GM21447 (cell line): ENCODE results near the gene SLC25A45.
"Not testable (repeated sequence)": the region's sequence is repeated elsewhere in the genome, so short reads cannot be mapped to it uniquely, and the experiment has no call there.

ENCODE experiments used
- ATAC-seq: cut with Tn5 transposase; IDR thresholded peaks from one replicate; pipeline ENCODE4 v1.9.1; 2021; ENCODE audit not compliant: unreplicated experiment

SLC25A45 gene

DNA sequence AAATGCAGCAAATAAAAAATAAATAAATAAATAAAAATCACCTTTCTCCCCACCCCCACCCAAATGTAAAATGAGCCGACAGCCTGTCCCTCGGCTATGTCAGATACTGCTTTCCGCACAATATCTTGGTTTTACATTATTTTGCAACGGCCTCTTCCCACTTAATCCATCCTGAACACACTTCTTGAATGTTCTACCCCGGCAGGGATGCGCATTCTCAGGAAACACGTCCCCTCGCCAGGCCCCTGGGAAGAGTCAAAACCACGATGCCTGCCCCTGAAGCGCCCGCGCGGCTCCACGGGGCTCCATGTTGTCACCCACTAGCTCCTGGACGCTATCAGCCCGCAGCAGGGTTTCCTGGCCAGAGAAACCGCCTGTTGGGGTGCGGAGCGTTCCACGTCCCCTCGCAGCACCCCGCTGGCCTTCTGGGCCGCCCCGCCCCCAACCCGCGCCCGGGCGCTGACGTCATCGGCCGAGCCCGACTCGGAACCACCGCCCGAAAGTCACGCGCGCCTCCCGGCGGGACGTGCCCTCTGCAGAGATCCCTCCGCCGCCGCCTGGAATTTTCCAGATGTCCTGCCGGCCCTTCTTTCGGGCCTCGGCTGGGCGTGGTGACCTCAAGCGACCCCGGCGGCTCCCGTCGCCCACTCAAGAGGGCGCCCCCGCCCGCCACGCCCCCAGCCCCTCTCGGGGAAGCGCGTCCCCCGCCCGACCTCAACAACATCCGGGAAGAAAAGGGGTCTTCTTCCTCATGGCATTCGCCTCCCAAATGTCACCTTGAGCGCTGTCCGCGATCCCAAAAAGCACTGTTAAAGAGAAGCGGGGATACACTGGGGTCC lies 39.6 kb upstream of the SLC25A45 start:
- ATAC-seq: no peak

DNA sequence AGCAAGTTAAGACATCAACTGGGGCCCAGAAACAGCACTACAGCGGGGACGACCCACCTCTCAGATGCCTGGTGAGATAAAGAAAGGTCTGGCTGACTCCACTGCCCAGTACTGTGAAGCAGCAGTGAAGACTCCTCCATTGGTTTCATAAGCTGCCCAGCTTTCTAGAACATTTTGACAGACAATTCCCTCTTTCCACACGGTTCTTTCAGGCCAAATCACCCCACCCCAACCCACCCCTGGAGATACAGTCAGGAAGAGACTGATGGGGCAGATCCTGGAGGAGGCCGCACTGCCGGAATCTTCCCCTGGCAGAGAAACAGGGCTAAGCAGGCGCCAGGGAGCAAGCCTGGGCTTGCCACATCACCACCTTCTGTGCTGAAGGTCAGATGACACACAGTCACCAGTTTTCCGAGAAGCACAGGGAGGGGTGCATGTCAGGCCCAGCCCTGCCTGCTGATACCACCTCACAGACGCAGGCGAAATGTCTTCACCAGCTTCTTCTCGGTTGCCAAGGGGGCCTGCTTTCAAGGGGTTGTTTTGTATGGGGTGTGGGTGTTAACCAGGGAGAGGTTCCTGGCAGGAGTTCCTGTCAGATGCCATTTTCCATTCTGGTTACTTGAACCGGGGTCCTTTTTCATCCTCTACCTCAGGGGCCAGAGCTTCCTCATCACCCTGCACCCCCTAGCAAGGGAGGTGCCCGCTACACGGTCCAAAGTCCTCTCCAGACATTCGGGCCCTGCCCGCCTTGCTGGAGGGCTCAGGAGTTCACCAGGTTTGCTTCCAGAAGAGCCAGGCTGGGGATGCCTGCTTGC lies 38.7 kb upstream of the SLC25A45 start:
- ATAC-seq: no peak

DNA sequence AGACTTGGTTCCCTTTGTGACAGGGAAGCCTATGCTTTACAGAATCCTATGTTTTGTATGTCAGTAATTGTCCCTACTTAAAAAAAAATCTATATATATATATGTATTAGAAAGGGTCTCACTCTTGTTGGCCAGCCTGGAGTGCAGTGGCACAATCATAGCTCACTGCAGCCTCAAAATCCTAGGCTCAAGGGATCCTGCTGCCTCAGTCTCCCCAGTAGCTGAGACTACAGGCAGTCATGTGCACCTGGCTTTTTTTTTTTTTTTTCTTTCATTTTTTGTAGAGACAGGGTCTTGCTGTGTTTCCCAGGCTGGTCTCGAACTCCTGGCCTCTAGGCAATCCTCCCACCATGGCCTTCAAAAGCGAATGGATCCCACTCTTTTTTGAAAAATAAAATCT lies 38.1 kb upstream of the SLC25A45 start:
- ATAC-seq: no peak

DNA sequence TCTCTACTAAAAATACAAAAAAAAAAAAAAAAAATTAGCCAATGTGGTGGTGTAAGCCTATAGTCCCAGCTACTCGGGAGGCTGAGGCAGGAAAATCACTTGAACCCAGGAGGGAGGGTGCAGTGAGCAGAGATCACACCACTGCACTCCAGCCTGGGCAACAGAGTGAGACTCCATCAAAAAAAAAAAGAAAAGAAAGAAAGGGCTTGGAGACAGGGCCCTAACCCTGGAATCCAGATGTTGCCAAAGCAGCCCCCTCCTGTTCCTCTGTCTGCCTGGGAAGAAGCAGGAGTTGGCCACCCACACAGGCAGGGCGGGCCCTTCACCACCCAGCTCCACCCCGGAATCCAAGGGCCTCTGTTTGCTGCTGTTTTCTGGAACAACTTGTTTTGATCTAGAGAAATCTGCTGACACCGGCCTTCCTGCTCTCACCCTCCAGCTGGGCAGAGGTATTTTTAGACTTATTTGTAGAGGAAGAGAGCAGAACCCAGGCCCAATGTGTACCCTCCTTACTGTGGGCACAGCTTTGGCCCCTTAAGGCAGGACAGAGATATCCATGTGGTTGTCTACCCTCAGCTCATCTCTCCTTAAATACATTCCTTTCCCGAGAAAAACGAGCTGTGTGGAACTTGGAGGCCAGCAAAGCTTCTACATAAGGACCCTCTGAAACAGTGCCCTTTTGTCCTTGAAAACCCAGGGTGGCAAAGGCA lies 37.5 kb upstream of the SLC25A45 start:
- ATAC-seq: no peak

DNA sequence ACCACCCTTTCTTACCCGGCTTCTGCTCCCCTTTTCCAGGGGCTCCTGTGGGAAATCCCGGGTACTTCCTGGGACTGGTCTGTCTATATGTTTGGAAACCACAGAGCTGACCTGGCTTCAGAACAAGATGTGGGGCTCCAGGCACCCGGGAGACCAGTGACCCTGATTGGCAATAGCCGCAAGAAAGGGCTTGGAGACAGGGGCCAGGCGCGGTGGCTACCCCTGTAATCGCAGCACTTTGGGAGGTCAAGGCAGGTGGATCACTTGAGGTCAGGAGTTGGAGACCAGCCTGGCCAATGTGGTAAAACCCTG lies 37.0 kb upstream of the SLC25A45 start:
- ATAC-seq: no peak

DNA sequence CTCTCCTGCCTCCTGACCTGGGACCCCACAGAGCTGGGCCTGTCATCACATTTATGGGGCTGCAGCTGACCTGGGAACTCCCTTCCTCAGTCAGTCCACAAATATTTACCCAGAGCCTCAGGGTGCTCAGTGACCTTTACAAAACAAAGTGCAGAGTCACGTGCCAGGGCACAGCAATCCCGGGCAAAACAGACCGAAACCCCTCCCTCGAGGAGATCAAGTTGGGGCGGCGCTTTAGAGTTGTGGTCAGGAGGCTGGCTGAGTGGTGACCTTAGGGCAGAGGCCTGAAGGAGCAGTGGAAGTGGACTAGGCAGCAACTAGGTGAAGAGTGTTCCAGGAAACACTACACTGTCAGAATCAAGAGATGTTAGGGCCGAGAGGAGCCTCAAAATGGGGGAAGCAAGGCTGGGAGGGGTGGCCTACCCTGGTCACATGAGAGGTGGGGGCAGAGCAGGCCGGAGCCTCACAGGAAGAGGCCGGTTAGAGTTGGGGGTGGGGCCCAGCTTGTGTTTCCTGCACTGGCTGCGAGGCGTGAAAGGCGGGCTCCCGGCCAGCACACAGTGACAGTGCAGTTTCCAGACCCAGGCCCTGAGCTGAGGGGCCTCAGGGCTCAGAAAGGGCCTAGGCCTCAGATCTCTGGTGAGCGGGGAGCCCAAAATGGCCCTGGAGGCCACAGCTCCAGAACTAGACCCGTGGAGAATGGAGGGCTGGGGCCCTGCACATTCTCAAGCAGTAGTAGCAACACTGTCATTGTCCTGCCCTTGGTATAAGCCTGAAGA lies 36.4 kb upstream of the SLC25A45 start:
- peak; percentile 35 for ATAC-seq

DNA sequence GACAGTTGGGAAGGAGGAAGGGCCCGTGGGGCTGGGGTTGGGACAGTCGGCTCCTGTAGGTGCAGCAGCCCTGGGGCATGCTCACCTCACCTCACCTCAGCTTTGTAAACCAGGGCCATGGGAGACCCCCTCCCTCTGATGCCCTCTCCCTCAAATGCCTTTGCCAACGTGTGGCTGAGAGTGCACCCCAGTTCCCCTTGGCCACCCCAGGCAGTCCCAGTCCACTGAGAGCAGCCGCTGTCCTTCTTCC lies 35.9 kb upstream of the SLC25A45 start:
- ATAC-seq: peak; percentile 2

DNA sequence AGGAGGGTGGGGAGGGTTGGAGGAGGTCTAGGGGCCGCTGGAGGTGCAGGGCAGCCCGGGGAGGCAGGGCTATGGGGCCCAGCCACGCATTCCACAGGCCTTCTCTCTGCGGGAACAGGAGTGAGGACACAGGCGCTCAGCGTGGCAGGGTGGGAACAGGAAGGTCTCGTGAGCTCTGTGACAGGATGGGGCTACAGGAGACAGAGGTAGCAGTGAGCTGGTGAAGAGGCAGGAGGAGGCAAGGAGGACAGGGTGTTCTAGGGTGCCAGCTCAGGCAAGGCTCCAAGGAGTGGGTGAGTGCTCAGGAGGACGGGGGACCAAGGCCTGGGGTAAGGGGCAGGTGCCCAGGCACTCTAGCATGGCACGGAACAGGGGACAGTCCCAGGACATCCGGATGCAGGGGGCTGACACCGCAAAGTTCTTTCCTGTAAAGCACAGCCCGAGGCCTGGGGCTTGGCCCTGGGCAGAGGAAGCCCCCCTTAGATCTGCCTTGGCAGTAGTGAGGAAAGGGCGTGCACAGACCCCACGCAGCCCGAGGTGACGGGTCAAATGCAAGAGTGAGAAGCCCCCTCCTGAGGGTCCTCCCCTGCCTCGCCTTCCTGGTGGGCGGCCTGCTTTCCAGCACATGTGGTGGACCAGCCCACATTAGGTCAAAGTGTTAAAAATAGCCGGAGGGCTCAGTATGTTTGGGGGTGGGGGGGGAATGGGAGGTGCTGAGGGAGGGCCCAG lies 35.4 kb upstream of the SLC25A45 start:
- ATAC-seq: no peak

DNA sequence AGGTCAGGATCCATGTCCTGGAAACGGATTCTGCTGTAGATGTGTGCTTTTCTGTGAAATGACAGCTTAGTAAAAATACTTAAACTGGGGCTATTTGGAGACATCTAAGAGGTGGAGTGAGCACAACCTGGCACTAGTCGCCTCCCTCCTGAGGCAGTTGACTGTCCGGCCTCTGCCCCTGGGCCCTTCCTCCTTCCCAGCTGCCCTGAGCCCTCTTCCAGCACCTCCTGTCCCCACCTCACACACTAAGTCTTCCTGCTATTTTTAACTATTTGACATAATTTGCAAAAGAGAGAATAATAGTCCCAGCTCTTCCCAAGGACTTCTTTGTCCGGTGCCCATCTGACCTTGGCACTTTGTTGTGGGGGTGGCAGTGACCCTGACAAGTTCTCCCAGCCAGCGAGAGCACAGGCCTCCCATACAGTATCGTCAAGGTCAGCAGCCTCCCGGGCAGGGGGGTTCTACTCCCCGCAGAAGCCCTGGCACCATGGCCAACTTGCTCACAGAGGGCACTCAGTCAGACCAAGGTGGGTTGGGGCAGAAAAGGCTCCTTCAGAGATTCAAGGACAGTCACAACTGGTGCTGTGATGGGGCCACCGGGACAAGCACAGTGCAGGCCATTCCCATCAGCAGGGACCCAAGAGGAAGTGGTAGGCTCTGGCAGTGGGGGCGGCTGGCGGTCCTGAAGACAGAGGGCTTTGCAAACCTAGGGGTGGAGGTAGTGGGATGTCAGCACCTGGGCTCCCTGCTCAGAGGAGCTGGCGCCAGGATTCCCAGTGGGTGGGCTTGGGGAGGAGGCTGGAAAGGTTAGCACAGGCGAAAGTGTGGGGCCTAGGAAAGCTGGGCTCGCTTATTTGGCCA lies 34.6 kb upstream of the SLC25A45 start:
- ATAC-seq: no peak

DNA sequence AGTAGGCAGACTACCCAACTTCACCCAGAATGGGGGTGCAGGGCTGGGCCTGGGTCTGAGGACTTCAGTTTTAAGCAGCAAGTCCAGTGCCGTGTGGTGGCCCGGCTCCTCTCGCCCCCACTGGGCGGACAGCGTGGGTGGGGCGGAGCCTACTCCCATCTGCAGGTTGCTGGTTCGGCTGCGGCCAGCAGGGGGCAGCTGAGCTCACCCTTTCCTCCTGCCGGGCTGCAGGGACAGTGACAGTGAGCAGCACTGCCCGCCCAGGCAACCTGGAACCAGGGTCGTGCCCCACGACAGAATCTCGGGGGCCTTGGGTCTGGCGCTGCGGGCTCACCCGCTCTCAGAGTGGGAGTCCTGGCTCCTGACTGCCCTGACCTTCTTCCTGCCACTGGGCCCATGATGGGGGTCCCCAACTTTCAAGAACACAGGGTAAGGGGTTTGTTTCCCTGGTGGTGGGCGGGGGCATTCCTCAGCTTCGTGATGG lies 33.9 kb upstream of the SLC25A45 start:
- no peak for ATAC-seq

DNA sequence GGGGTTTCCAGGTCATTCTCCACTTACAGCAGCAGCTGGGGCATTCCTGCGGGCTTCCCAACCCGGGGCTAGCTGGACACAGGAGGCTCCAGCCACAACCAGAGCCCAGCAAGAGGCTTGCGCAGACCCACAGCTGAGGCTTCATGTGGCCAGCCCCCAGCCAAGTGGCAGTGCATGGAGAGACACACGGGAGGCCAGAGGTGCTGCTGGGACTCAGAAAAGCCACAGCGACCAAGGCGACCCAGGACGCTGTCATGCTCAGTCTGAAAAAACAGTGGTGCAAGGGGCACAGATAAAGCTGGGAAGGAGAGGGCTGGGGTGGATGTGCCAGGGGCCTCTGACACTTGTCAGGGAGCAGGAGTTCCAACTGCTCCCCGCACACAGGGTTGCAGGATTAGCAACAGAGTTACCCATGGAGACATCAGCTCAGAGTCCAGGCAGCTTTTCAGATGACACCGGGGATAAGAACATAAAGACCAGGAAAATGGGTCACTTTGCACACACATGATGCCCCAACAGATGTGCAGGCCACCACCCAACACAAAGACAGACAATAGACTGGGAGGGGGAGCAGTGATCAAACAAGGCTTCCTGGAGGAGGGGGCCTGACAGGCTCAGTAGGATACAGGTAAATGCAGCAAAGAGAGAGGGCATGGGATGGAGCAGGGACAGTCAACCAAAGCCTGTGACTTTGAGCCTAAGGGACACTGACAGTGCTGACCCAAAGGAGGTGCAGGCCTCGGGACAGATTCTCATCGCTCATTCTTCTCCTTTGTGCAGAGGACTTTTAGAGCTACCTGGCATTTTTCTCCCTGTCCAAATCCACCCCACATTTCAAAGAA lies 33.3 kb upstream of the SLC25A45 start:
- no peak for ATAC-seq

DNA sequence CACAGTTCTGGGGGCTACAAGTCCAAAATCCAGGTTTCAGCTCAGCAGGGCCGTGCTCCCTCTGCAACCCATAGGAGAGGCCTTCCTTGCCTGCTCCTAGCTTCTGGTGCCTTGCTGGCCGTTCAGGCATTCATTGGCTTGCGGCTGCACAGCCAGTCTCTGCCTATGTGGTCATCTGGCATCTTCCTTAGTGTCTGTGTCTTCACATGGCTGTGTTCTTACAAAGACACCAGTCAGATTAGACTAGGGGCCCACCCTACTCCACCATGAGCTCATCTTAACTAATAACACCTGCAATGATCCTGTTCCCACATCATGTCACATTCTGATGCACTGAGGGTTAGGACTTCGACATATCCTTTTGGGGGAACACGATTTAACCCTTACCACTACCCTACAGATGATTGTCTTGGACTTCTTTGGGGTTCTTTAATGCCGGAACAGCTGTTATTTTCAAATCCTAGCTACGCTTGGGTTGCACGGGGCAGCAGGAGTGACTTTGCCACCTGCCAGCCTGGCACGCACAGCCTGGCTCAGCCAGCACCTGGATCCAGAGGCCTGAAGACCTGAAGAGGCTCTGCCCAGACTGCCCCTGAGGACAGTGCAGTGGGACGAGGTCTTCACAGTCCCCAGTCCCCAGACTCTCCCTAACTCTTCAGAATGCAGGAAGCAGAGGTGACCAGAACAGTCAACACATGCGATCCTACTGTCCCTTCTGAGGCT lies 32.5 kb upstream of the SLC25A45 start:
- no peak for ATAC-seq

DNA sequence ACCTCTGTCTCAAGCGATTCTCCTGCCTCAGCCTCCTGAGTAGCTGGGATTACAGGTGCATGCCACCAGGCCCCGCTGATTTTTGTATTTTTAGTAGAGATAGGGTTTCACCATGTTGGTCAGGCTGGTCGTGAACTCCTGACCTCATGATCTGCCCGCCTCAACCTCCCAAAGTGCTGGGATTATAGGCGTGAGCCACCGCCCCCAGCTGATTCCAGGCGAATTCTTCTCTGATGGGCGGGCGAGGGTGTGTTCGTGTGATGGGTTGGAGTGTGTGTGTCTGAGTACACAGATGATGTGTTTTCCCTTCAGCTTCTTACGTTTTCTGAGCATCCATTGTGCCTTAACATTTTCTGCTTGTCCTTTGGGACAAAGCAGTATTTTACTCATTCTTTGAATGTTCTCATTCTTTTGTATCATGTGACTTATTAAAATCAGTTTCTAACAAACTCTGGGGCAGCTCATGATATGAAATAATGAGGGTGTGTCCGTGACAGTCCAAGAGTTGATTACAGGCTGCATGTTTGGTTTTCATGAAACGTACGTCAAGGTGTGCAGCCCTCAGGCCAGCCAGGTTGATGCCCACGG lies 30.7 kb upstream of the SLC25A45 start:
- not testable (repeated sequence) for ATAC-seq

DNA sequence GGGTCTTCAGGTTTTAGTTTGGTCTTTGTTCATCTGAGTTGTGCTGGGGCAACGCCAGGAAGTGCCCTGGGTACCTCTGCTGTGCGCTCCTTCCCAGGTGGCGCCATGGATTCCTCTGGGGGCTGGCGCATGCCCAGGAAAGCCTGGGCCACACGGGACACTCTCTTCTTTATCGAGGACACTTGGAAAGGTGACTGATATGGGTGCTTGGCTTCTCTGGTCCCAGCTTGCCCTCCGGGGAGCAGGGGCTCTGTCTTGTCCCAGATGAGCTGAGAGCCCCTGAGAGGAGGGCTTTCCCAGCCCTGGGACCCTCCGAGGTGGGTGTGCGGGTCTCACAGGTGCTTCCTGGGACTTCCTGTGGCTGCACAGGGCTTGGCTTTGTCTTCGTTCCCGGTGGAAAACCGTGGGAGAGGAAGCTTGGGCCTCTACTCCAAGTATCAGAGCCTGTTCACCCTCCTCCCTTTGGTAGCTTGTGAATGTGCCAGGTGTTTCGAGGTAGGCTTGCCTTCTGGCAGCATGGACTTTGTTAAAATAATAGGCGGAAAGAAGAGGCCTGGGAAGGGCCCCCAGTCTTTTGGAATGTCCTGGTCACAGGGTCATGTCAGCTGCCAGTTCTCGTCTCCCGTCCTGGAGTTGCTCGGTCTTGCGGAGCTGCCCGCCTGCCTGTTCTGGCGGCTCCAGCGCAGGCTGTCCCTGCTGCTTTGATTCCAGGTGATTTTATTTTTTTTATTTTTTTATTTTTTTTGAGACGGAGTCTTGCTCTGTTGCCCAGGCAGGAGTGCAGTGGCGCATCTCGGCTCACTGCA lies 30.0 kb upstream of the SLC25A45 start:
- ATAC-seq: no peak

DNA sequence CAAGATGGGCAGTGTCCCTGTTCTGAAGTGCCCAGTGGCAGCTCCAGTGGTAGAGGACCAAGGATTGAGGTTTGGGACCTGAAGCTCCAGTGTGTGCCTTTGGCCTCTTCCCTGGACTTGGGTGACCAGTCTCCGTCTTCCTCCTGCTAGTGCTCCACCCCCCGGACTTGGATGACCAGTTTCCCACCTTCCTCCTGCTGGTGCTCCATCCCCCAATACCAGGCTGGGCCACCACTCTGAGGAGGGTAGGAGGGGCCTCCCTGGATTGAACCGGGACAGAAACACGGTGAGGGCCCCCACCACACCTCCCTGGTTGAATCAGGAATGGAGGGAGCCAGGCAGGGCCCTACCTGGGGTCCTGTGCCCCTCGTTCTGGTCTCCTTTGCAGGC lies 29.2 kb upstream of the SLC25A45 start:
- ATAC-seq: no peak

DNA sequence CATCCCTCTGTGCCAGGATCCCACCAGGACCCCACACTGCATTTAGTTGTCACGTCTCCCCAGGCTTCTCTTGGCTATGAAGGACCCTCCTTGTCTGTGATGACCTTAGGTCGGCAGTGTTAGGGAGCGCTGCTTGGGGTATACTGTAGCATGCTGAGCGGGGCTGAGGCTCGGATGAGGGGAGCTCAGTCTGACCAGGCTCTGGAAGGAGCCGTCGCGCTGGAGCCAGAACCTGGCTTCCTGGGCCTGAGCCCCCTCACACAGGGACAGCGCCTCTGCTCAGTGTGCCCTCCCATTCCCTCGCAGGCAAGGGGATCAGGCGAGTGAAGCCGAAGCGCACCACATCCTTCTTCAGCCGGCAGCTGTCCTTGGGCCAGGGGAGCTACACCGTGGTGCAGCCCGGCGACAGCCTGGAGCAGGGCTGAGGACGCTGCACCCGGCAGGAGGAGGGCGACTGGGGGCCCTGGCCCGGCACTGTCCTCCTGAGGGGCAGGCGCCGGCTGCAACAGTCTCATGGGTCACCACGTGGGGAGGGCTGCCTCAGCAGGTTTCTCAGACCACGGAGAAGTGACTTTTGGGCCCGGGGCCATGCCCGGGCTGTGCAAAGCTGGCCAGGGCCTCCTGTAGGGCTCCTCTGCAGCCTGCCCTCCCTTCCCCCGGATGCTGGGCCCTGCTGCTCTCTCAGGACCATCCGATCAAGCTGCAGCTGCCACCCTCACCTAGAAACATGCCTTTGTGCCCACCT lies 28.7 kb upstream of the SLC25A45 start:
- no peak for ATAC-seq
